Neural progenitor cell (in vitro differentiated cells): ENCODE results near the gene CAMK2N1.

Experiments used
- EZH2 ChIP-seq: fragments of 200-600 bp; sonication (generic); IDR thresholded peaks from 2 replicates; pipeline ENCODE4 v1.6.1; 2017; ENCODE audit warnings: antibody characterized with exemption, mild to moderate bottlenecking, moderate library complexity
- TF ChIP-seq, protein P1 (sequence below): fragments of 200-600 bp; sonication (generic); IDR thresholded peaks from 2 replicates; pipeline ENCODE4 v1.5.1; 2017; ENCODE audit warnings: antibody characterized with exemption, mild to moderate bottlenecking

DNA sequence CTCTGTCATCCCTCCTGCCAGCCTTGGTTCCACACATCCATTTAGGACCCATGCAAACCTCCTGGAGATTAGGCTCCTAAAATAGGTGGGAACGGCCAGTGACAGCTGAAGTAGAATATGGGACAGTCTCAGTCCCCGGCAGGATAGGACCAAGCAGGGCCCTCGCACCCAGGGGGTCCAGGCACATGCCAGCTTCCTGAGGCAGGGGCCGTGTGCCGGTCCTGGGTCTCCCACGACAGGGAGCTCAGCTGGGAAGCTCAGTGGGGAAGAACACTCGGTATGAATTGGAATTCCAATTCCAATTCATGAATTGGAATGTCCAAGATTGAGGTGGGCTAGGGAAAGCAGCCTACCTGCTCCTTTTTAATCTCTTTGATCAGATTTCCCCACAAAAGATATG is 12.1 kb upstream of the CAMK2N1 start:
- TF ChIP-seq, protein P1, sequence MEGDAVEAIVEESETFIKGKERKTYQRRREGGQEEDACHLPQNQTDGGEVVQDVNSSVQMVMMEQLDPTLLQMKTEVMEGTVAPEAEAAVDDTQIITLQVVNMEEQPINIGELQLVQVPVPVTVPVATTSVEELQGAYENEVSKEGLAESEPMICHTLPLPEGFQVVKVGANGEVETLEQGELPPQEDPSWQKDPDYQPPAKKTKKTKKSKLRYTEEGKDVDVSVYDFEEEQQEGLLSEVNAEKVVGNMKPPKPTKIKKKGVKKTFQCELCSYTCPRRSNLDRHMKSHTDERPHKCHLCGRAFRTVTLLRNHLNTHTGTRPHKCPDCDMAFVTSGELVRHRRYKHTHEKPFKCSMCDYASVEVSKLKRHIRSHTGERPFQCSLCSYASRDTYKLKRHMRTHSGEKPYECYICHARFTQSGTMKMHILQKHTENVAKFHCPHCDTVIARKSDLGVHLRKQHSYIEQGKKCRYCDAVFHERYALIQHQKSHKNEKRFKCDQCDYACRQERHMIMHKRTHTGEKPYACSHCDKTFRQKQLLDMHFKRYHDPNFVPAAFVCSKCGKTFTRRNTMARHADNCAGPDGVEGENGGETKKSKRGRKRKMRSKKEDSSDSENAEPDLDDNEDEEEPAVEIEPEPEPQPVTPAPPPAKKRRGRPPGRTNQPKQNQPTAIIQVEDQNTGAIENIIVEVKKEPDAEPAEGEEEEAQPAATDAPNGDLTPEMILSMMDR = no peak
- TF ChIP-seq EZH2 = no peak
